Stomach (tissue), 4 donors: ENCODE results near the gene NUBPL.

Experiments
- CTCF ChIP-seq, 7 experiments: fragments of 450-650 bp in 4 of 7; fragments of 200-600 bp in 3 of 7; sonication (generic) in 3 of 7; IDR thresholded peaks; one replicate each; pipeline ENCODE4 v1.5.1; 2016 to 2019; ENCODE audit warnings: antibody characterized with exemption in 7 of 7, control low read depth in 2 of 7, mild to moderate bottlenecking in 1 of 7
- POLR2A ChIP-seq, 4 donors: fragments of 450-650 bp; IDR thresholded peaks; one replicate each; pipeline ENCODE4 v1.6.1; 2016; ENCODE audit warnings: antibody characterized with exemption in 4 of 4, control low read depth in 2 of 4, mild to moderate bottlenecking in 1 of 4, moderate library complexity in 1 of 4

DNA sequence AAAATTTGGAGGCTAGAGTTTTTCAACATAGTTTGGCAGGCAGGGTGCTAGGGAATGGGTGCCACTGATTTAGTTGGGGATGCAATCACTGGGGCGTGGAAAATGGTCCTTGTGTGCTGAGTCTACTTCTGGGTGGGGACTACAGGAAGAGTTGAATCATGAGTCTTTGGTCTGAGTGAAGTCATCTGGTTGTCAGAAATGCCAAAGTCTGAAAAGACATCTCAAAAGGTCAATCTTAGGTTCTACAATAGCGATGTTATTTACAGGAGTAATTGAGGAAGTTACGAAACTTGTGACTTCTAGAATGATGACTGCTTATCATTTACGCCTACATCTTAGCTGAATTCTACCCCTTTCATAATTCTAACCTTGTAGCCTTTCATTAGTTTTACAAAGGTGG, 209.1 kb downstream of the NUBPL start:
- TF ChIP-seq CTCF (IDR thresholded peaks at IDR 0.05) (no peak), POLR2A (IDR thresholded peaks at IDR 0.05) (no peak)
